Endometrial microvascular endothelial cells (primary cell): ENCODE measurements around the gene PHF3. TPM values are rescaled to one million over a fixed set of nuclear protein-coding genes. Genes with fewer than 3 reads are reported as not detected.

Experiments used
- in situ Hi-C: cut with HindIII; loops from 2 replicates; pipeline ENCODE4 v1.10.0; 2017; ENCODE audit warnings: low sequenced_read_pairs, low pct_unique_long_range_greater_than_20kb; ENCODE audit errors: inconsistent ontology term
- total RNA-seq: library from RNA; depleted of rRNA; stranded (reverse); fragments of >200 nt; gene quantifications from one replicate; pipeline ENCODE4 v1.2.3, GENCODE V29; 2015; ENCODE audit errors: inconsistent ontology term

PHF3 gene
- total RNA-seq, result 17.6 TPM

- in situ Hi-C loops, result no loop called here
These were observed at the start of gene PHF3 for GRCh38 chr6:63635588-63636517. Gene PHF3, plus strand, starts transcription at chr6:63635802. Its CDS starts 10,750 bp downstream, at chr6:63646552.

- in situ Hi-C loops, result no loop called here
These were observed 45.6 kb upstream of the PHF3 start for GRCh38 chr6:63589952-63590411.

GRCh38 chr6:63592886-63593285 is 42.7 kb upstream of the PHF3 start:
- in situ Hi-C loops, result no loop called here

GRCh38 chr6:63597141-63598048 is 38.2 kb upstream of the PHF3 start:
- in situ Hi-C loops, result no loop called here

- in situ Hi-C loops, result no loop called here
These were observed 37.3 kb upstream of the PHF3 start for GRCh38 chr6:63598049-63599036.

- in situ Hi-C loops, result no loop called here
These were observed 36.4 kb upstream of the PHF3 start for GRCh38 chr6:63599243-63599642.

- in situ Hi-C loops, result no loop called here
These were observed 35.5 kb upstream of the PHF3 start for GRCh38 chr6:63600136-63600535.

- in situ Hi-C loops, result no loop called here
These were observed 26.4 kb upstream of the PHF3 start for GRCh38 chr6:63609231-63609630.

- in situ Hi-C loops, result no loop called here
These were observed 24.7 kb upstream of the PHF3 start for GRCh38 chr6:63610944-63611343.

GRCh38 chr6:63611560-63611959 is 24.0 kb upstream of the PHF3 start:
- in situ Hi-C loops, result no loop called here

GRCh38 chr6:63615590-63615989 is 20.0 kb upstream of the PHF3 start:
- in situ Hi-C loops, result no loop called here

GRCh38 chr6:63624091-63624490 is 11.5 kb upstream of the PHF3 start:
- in situ Hi-C loops, result no loop called here

- in situ Hi-C loops, result no loop called here
These were observed 5.1 kb upstream of the PHF3 start for GRCh38 chr6:63630466-63630865.

- in situ Hi-C loops, result no loop called here
These were observed 972 bp upstream of the PHF3 start for GRCh38 chr6:63634630-63635029.

- in situ Hi-C loops, result no loop called here
These were observed 401 bp upstream of the PHF3 start for GRCh38 chr6:63635215-63635587.

- in situ Hi-C loops, result no loop called here
These were observed 968 bp downstream of the PHF3 start for GRCh38 chr6:63636518-63637021.

GRCh38 chr6:63637865-63638445 is 2.4 kb downstream of the PHF3 start:
- in situ Hi-C loops, result no loop called here

- in situ Hi-C loops, result no loop called here
These were observed 4.5 kb downstream of the PHF3 start for GRCh38 chr6:63640062-63640461.
